K562 (cell line): Measurements from ENCODE around the gene CCDC15. TPM values are rescaled to one million over a fixed set of nuclear protein-coding genes. Genes with fewer than 3 reads are reported as not detected.

Source experiments
- ATAC-seq: fragments of 200-7000 bp; cut with Tn5 transposase; 3 replicates; pipeline ENCODE4 v1.9.1; 2020; ENCODE audit warnings: moderate library complexity
- BruUV-seq: library from RNA; stranded (reverse); fragments of 400-500 nt; replicated peaks from 2 replicates; lab custom pipeline; 2021; lab: Mats Ljungman, UMichigan
- CTCF ChIA-PET: fragments of 300-600 bp; formaldehyde crosslinking; extraction: SDS; loops from one replicate; lab custom pipeline; 2021; ENCODE audit warnings: low intra/inter-chr PET ratio; lab: Yijun Ruan, JAX
- POLR2A ChIA-PET: fragments of 300-600, 350-650 bp; sonication (Branson Sonifier 250); formaldehyde crosslinking; extraction: SDS; loops from one replicate; lab custom pipeline; 2021; ENCODE audit warnings: antibody characterized with exemption, inconsistent platforms; lab: Yijun Ruan, JAX
- DNase-seq, 4 experiments: peaks; one replicate each; pipeline versions ENCODE4 v3.0.0 to v3.0.0-alpha.2; 2011 to 2018; ENCODE audit warnings: low spot score in 3 of 4, mixed read lengths in 3 of 4; ENCODE audit errors: extremely low read depth in 1 of 4
- FAIRE-seq: peaks from 2 replicates; lab custom pipeline; 2011; peaks lifted over from hg19 to GRCh38; lab: Jason Lieb, UNC
- H2AFZ ChIP-seq: 2 replicates; pipeline ENCODE4 v1.6.0; 2011; ENCODE audit warnings: low read depth, low read length, control low read depth, inconsistent platforms
- H3K27ac ChIP-seq: fragments of 200-600 bp; 3 replicates; pipeline ENCODE4 v1.8.0; 2011; ENCODE audit warnings: low read depth, mild to moderate bottlenecking, control low read depth, inconsistent platforms, low read length, moderate library complexity, mixed read lengths; ENCODE audit errors: extremely low read depth
- H3K27me3 ChIP-seq, 2 experiments: fragments of 300-600 bp in 1 of 2; 2 replicates in 1 of 2; 3 replicates in 1 of 2; pipeline versions ENCODE4 v1.6.0 to v1.8.0; 2011; ENCODE audit warnings: inconsistent platforms in 2 of 2, low read length in 2 of 2, mild to moderate bottlenecking in 1 of 2, mixed read lengths in 1 of 2, moderate library complexity in 1 of 2; ENCODE audit not compliant: control insufficient read depth in 2 of 2, insufficient read depth in 2 of 2
- H3K36me3 ChIP-seq: fragments of 300-600 bp; 3 replicates; pipeline ENCODE4 v1.8.0; 2011; ENCODE audit warnings: mild to moderate bottlenecking, low read length, inconsistent platforms; ENCODE audit not compliant: control insufficient read depth, insufficient read depth
- H3K4me1 ChIP-seq, 2 experiments: fragments of 200-600 bp in 1 of 2; replicated peaks in 1 of 2; 2 replicates in 1 of 2; 3 replicates in 1 of 2; pipeline versions ENCODE4 v1.5.1 to v1.8.0; 2011; ENCODE audit warnings: inconsistent platforms in 2 of 2, low read length in 2 of 2, mild to moderate bottlenecking in 1 of 2, mixed read lengths in 1 of 2, moderate library complexity in 1 of 2; ENCODE audit not compliant: control insufficient read depth in 2 of 2, insufficient read depth in 2 of 2
- H3K4me2 ChIP-seq: 2 replicates; pipeline ENCODE4 v1.6.1; 2011; ENCODE audit warnings: low read length, control low read depth, inconsistent platforms, mixed read lengths; ENCODE audit not compliant: insufficient read depth
- H3K4me3 ChIP-seq: fragments of 200-600 bp; sonication (generic), shearing (Covaris generic); 2 replicates; pipeline ENCODE4 v1.5.1; 2016; ENCODE audit warnings: control low read depth, inconsistent platforms
- H3K79me2 ChIP-seq: fragments of 200-600 bp; 3 replicates; pipeline ENCODE4 v1.8.0; 2011; ENCODE audit warnings: low read length, inconsistent platforms; ENCODE audit not compliant: control insufficient read depth, insufficient read depth
- H3K9ac ChIP-seq, 2 experiments: 2 replicates each; pipeline versions ENCODE4 v1.6.0 to v1.6.1; 2011; ENCODE audit warnings: low read depth in 2 of 2, low read length in 2 of 2, control low read depth in 1 of 2, inconsistent platforms in 1 of 2, mild to moderate bottlenecking in 1 of 2, mixed read lengths in 1 of 2; ENCODE audit not compliant: insufficient read depth in 1 of 2
- H3K9me1 ChIP-seq: one replicate; pipeline ENCODE4 v1.6.0; 2011; ENCODE audit warnings: inconsistent platforms, mild to moderate bottlenecking, low read length, moderate library complexity; ENCODE audit not compliant: control insufficient read depth, insufficient read depth
- H3K9me3 ChIP-seq: replicated peaks from 2 replicates; pipeline ENCODE4 v1.5.1; 2011; ENCODE audit warnings: low read depth, low read length, inconsistent platforms; ENCODE audit not compliant: control insufficient read depth, insufficient read depth
- H4K20me1 ChIP-seq: replicated peaks from 2 replicates; pipeline ENCODE4 v1.6.1; 2011; ENCODE audit warnings: low read length, inconsistent platforms, mixed read lengths; ENCODE audit not compliant: control insufficient read depth, insufficient read depth
- HINFP ChIP-seq: fragments of 450-650 bp; conservative IDR thresholded peaks from 2 replicates; pipeline ENCODE4 v1.6.1; 2016; ENCODE audit warnings: missing genetic modification characterization, low read depth, mild to moderate bottlenecking, control low read depth, missing compliant biosample characterization
- HNRNPH1 ChIP-seq: fragments of 200-400 bp; formaldehyde crosslinking; optimal IDR thresholded peaks from 2 replicates; pipeline ENCODE3; 2017; ENCODE audit warnings: low read depth, mild to moderate bottlenecking, low read length, moderate library complexity
- HNRNPUL1 ChIP-seq: fragments of 200-400 bp; formaldehyde crosslinking; IDR thresholded peaks from 2 replicates; pipeline ENCODE4 v1.6.1; 2017; ENCODE audit warnings: low read length
- ILK ChIP-seq: fragments of 450-650 bp; IDR thresholded peaks from 2 replicates; pipeline ENCODE4 v1.6.1; 2016; ENCODE audit warnings: missing genetic modification characterization, low read depth, mild to moderate bottlenecking, missing compliant biosample characterization, moderate library complexity, borderline replicate concordance
- NCOR1 ChIP-seq: fragments of 450-650 bp; IDR thresholded peaks from 2 replicates; pipeline ENCODE4 v1.6.1; 2016; ENCODE audit warnings: mild to moderate bottlenecking, moderate library complexity
- PTBP1 ChIP-seq: fragments of 200-400 bp; formaldehyde crosslinking; IDR thresholded peaks from 2 replicates; pipeline ENCODE4 v1.6.1; 2017; ENCODE audit warnings: low read depth, low read length
- RBM17 ChIP-seq: fragments of 200-400 bp; formaldehyde crosslinking; IDR thresholded peaks from 2 replicates; pipeline ENCODE4 v1.6.1; 2017; ENCODE audit warnings: low read depth, mild to moderate bottlenecking, low read length, borderline replicate concordance
- RBM22 ChIP-seq: fragments of 200-400 bp; formaldehyde crosslinking; IDR thresholded peaks from 2 replicates; pipeline ENCODE4 v1.6.1; 2018; ENCODE audit warnings: low read length, low read depth; ENCODE audit not compliant: poor library complexity, severe bottlenecking
- SLC30A9 ChIP-seq: fragments of 250-450 bp; sonication (Bioruptor Pico); IDR thresholded peaks from 2 replicates; pipeline ENCODE4 v1.8.0; 2022; ENCODE audit warnings: mild to moderate bottlenecking, moderate library complexity
- ZNF639 ChIP-seq, 2 experiments: fragments of 200-800 bp in 1 of 2; sonication (Bioruptor generic) in 1 of 2; sonication (generic) in 1 of 2; formaldehyde crosslinking in 1 of 2; IDR thresholded peaks in 1 of 2; conservative IDR thresholded peaks in 1 of 2; 2 replicates each; pipeline versions ENCODE4 v1.5.0 to v1.6.1; 2016 to 2020; ENCODE audit warnings: missing compliant biosample characterization in 1 of 2, missing genetic modification characterization in 1 of 2, missing genetic modification reagents in 1 of 2
- WGBS: fragments of 100-300 bp; shearing (Covaris generic); methylation state at CpG from one replicate; pipeline ENCODE4 v1.1.6; 2016; ENCODE audit warnings: low coverage, mixed read lengths; ENCODE audit not compliant: insufficient coverage; ENCODE audit errors: missing lambda C conversion rate; 5-methylcytosine and 5-hydroxymethylcytosine counted together
- in situ Hi-C: fragments of 300-500 bp; cut with MboI; formaldehyde crosslinking; loops from 4 replicates; pipeline ENCODE4 v1.15.0; 2018; ENCODE audit warnings: inconsistent platforms, mixed read lengths
- intact Hi-C: fragments of 100-400 bp; cut with micrococcal nuclease; formaldehyde crosslinking; loops from 2 replicates; pipeline ENCODE4 v1.14.2; 2022
- polyA plus RNA-seq, 8 experiments: library from polyadenylated mRNA; depleted of rRNA in 4 of 8; stranded (reverse) in 5 of 8; unstranded in 3 of 8; fragments of >200 nt; fragmentation: Nextera tagmentation in 2 of 8; fragmentation: Illumina TruSeq in 1 of 8; extraction: Ambion mirVana in 2 of 8; extraction: Trizol in 1 of 8; gene quantifications; 2 replicates each; pipeline versions ENCODE4 v1.2.1 to v1.2.3, GENCODE V29; 2011 to 2014; ENCODE audit warnings: inconsistent platforms in 1 of 8, missing spikeins in 1 of 8
- total RNA-seq, 7 experiments: library from RNA; depleted of rRNA in 6 of 7; stranded (reverse); fragments of >200 nt in 6 of 7; fragmentation: Illumina TruSeq in 2 of 7; extraction: Trizol in 2 of 7; gene quantifications; 2 replicates each; pipeline versions ENCODE4 v1.2.1 to v1.2.3, GENCODE V29; 2011 to 2021; ENCODE audit warnings: low replicate concordance in 1 of 7
- TF ChIP-seq, protein P1 (sequence below): fragments of 250-450 bp; sonication (Bioruptor Pico); IDR thresholded peaks from 2 replicates; pipeline ENCODE4 v1.5.0; 2020; ENCODE audit warnings: mild to moderate bottlenecking, borderline replicate concordance
- TF ChIP-seq, protein P2 (sequence below): fragments of 450-650 bp; IDR thresholded peaks from 2 replicates; pipeline ENCODE4 v1.7.0; 2016; ENCODE audit warnings: borderline replicate concordance

The CCDC15 gene
- total and polyA plus RNA-seq, 9 of the 15 experiments (the other 6 are each of a cell fraction or from before 2014, with no cell fraction given): 1.9 to 9.2 (median 3.9) TPM

DNA sequence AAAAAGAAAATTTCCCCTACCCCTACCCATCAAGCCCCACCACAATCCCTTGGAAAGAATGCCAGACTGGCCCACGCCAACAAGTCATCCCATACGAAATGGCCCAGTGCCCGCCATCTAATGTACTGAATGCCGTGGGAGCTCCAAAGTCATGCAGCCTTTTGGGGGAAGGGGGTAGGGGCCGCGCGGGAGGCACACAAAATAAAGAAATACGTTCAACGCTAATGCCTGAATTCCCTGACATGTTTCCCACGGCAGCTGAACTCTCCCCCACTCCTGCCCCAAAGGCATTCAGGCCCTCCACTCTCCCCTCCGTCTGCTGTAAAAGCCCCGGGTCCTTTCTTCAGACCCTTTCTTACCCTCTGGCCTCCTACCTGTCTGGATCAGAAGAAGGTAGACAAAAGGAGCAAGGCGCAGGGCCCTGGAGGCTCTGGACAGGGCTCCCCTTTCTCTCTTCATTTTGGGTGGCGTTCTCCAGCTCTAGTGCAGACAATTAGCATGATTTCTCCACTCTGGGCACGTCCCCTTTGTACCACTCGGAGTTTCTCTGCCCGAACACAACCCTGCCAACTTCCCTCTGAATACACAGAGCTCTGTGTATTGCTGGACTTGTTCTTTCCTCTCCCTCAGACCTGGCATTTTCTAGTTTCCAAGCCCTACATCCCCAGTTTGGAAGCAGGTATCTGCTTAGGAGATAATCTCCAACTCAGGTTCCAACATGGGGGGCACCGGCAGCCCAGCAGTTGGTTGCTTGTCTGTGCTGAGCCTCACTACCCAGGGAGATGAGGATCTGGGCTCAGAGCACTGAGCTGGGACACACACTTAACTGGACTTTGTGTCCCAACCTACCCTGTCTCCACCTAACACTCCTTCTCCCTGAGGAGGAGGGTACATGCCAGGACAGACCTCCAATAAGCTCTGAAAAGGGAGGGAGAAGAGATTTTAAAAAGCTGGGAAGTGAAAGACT is 18.2 kb upstream of the CCDC15 start, which contains the start of gene HEPACAM:
HEPACAM (minus strand) TSS at position 500 of the 967 bp plus-strand sequence; CDS start at position 459, 41 bp downstream.
- BruUV-seq: no TSS peak
- Histone ChIP-seq H3K4me3 (no peak within 1 kb of the TSS), H3K9me3 (no peaks in the 10 kb centered on the region), H3K4me1 (no peaks in the 10 kb centered on the region), H3K27me3 (peaks cover 23 to 31% of the 10 kb centered on the region in 2 experiments; a peak in 4 of 5 replicates), H2AFZ (no peak within 1 kb of the TSS), H3K9me1 (no peaks in the 10 kb centered on the region), H3K4me2 (no peak within 1 kb of the TSS), H3K36me3 (no peaks in the 10 kb centered on the region), H3K27ac (no peak within 1 kb of the TSS), H4K20me1 (no peaks in the 10 kb centered on the region), H3K9ac (no peak within 1 kb of the TSS), H3K79me2 (no peaks in the 10 kb centered on the region)
- TF ChIP-seq HNRNPUL1: no peak
- no peak for TF ChIP-seq RBM22
- TF ChIP-seq, protein P1, sequence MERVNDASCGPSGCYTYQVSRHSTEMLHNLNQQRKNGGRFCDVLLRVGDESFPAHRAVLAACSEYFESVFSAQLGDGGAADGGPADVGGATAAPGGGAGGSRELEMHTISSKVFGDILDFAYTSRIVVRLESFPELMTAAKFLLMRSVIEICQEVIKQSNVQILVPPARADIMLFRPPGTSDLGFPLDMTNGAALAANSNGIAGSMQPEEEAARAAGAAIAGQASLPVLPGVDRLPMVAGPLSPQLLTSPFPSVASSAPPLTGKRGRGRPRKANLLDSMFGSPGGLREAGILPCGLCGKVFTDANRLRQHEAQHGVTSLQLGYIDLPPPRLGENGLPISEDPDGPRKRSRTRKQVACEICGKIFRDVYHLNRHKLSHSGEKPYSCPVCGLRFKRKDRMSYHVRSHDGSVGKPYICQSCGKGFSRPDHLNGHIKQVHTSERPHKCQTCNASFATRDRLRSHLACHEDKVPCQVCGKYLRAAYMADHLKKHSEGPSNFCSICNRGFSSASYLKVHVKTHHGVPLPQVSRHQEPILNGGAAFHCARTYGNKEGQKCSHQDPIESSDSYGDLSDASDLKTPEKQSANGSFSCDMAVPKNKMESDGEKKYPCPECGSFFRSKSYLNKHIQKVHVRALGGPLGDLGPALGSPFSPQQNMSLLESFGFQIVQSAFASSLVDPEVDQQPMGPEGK: no peak
- no peak for TF ChIP-seq PTBP1
- no peak for TF ChIP-seq HINFP
- TF ChIP-seq, protein P2, sequence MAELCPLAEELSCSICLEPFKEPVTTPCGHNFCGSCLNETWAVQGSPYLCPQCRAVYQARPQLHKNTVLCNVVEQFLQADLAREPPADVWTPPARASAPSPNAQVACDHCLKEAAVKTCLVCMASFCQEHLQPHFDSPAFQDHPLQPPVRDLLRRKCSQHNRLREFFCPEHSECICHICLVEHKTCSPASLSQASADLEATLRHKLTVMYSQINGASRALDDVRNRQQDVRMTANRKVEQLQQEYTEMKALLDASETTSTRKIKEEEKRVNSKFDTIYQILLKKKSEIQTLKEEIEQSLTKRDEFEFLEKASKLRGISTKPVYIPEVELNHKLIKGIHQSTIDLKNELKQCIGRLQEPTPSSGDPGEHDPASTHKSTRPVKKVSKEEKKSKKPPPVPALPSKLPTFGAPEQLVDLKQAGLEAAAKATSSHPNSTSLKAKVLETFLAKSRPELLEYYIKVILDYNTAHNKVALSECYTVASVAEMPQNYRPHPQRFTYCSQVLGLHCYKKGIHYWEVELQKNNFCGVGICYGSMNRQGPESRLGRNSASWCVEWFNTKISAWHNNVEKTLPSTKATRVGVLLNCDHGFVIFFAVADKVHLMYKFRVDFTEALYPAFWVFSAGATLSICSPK: no peak
- TF ChIP-seq ILK (tag): no peak
- TF ChIP-seq NCOR1: no peak
- no peak for TF ChIP-seq HNRNPH1
- no peak for TF ChIP-seq SLC30A9 (CRISPR knock-in tag)
- no peak for TF ChIP-seq RBM17
- TF ChIP-seq ZNF639 (CRISPR knock-in tag; conservative IDR thresholded peaks at IDR 0.05 in 1 of 2, IDR thresholded peaks at IDR 0.05 in 1 of 2): no peak
- ATAC-seq: no peak
- CTCF ChIA-PET: no interaction called here
- POLR2A ChIA-PET: interaction anchor here (0.6 kb wide), 2 partner anchors 176 to 318 kb away, joined by 3 read pairs; partner anchors contain the start of gene TMEM218
- in situ Hi-C loops (no loop called here), intact Hi-C loops (no loop called here)
- 4% methylated on average over 17 of the region's 18 CpGs for WGBS
- no peak for DNase-seq
- no peak for FAIRE-seq
